ENCODE data around the gene FOXP4.

Gene FOXP4

DNA sequence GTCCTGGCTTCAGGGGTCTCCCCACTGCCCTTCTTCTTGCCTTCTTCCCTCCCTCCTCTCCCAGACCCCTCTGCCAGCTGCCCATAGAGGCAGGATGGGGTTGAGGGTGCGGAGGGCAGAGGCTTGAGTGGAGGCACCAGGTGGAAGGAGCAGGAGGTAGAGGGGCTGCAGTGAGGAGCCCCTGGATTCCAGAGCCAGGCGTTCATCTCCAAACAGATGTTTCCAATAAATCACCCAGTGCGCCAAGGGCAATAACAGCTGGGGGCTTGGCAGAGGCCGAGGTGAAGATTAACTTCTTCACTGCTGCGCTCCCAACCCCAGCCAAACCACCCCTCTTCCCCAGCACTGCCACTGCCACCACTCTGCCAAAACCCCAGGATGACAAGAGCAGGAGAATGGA lies 102.7 kb downstream of the FOXP4 start:
- no peak for DNase-seq (ENCODE audit: low read depth in 1 of 2, low spot score in 1 of 2)
- TF ChIP-seq JUND (IDR thresholded peaks at IDR 0.05; ENCODE audit: low read depth), result no peak
- in situ Hi-C loops (cut with HindIII; ENCODE audit: low pct_unique_long_range_greater_than_20kb, low sequenced_read_pairs), result no loop called here

- DNase-seq (ENCODE audit: low read depth in 1 of 2, low spot score in 1 of 2), result no peak
- in situ Hi-C loops (cut with HindIII; ENCODE audit: low pct_unique_long_range_greater_than_20kb, low sequenced_read_pairs), result no loop called here
- no peak for TF ChIP-seq JUND (IDR thresholded peaks at IDR 0.05; ENCODE audit: low read depth)
Measured at GRCh38 chr6:41649596-41649995, 103.4 kb downstream of the FOXP4 start.

DNA sequence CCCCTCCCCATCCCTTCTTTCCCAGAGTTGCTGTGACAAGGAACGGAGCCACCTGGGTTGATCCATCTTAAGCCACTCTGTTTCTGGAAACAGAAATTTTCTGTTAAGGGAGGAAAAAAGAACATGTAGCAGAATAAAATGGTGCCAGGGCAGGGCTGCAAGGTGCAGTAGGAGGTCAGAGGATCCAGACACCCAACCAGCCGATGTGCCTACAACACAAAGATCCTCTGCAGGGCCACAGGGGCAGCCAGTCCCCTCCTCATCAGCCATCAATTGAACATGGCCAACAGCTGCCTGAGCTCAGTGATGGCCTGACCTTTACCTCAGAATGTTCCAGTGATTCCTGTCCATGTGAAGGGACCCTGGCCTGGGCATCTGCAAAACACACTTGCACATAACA lies 103.9 kb downstream of the FOXP4 start:
- DNase-seq (ENCODE audit: low read depth in 1 of 2, low spot score in 1 of 2), result no peak
- no peak for TF ChIP-seq JUND (IDR thresholded peaks at IDR 0.05; ENCODE audit: low read depth)
- in situ Hi-C loops (cut with HindIII; ENCODE audit: low pct_unique_long_range_greater_than_20kb, low sequenced_read_pairs), result no loop called here

DNA sequence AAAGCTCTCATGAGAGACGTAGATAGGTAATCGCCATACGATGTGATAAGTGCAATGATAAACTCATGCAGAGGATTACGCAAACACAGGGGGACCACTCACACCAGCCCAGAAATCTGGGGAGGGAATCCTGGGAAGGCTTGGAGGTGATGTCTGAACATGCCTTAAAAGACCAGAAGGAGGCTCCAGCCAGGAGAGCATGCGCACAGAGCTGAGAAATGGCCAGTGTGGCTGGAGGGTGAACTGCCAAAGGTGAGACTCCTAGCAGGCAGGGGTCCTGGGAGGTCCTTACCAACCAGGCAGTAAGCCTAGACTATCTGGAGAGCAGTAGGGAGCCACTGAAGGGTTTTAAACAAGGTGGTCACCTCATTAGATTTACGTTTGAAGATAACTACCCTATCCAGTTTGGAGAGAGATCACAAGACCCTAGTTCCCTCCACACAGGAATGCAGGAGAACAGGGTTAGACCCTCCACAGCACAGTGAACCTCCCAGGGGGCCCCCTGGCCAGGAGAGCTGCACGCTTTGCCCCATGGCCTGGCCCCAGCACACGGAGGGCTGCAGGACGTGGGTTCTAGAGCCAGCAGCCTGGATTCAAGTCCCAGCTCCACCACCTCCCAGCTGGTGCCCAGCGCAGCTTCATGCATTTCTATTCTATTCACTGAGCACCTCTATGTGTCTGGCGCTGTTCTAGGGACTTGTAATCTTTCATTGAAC lies 105.2 kb downstream of the FOXP4 start:
- in situ Hi-C loops (cut with HindIII; ENCODE audit: low pct_unique_long_range_greater_than_20kb, low sequenced_read_pairs), result no loop called here
- DNase-seq (ENCODE audit: low read depth in 1 of 2, low spot score in 1 of 2), result no peak
- TF ChIP-seq JUND (IDR thresholded peaks at IDR 0.05; ENCODE audit: low read depth), result no peak

Measured in T47D (cell line).